Measurements from ENCODE around the gene PHTF2. TPM values are rescaled to one million over a fixed set of nuclear protein-coding genes. Genes with fewer than 3 reads are reported as not detected.

PHTF2 gene
- total and polyA plus RNA-seq, 2 donors (not counting 3 experiments of a cell fraction or from before 2014, with no cell fraction given), result 13.3 to 21.4 TPM

- Histone ChIP-seq H3K9ac (replicated peaks; ENCODE audit: extremely low read depth, insufficient read depth, low read length) (no peak overlapping the region), H3K4me3 (replicated peaks in 1 of 3; ENCODE audit: insufficient read depth in 1 of 3, low read depth in 1 of 3, low read length in 3 of 3) (no peak overlapping the region), H3K27me3 (ENCODE audit: control insufficient read depth in 2 of 2, insufficient read depth in 2 of 2, low read length in 2 of 2) (no peaks in the 10 kb centered on the region), H3K4me1 (ENCODE audit: control insufficient read depth, extremely low read depth, insufficient read depth, low read length) (no peaks in the 10 kb centered on the region), H3K4me2 (ENCODE audit: insufficient read depth, low read length) (no peak overlapping the region), H4K20me1 (replicated peaks; ENCODE audit: control insufficient read depth, extremely low read depth, insufficient read depth, low read length) (no peaks in the 10 kb centered on the region), H2AFZ (ENCODE audit: low read depth, low read length) (no peak overlapping the region), H3K36me3 (ENCODE audit: control insufficient read depth in 2 of 2, extremely low read depth in 1 of 2, insufficient read depth in 2 of 2, low read length in 2 of 2) (no peaks in the 10 kb centered on the region), H3K27ac (ENCODE audit: insufficient read depth, low read depth, low read length) (no peak overlapping the region), H3K79me2 (ENCODE audit: control insufficient read depth, insufficient read depth, low read length) (peaks cover 4% of the 10 kb centered on the region), H3K9me1 (replicated peaks; ENCODE audit: control insufficient read depth, extremely low read depth, insufficient read depth, low read length) (no peaks in the 10 kb centered on the region), H3K9me3 (replicated peaks; ENCODE audit: control insufficient read depth, insufficient read depth, low read length) (no peaks in the 10 kb centered on the region)
- ChIA-PET POLR2A (no interaction called here), CTCF (interaction anchor here (2.1 kb wide), 1 partner anchor 273 kb away, joined by 4 read pairs; no protein-coding TSS in a partner anchor)
- intact Hi-C loops (cut with micrococcal nuclease), result no loop called here
- DNase-seq (ENCODE audit: low read depth, low spot score) (no peak), FAIRE-seq (no peak)
- TF ChIP-seq POLR2AphosphoS5 (IDR thresholded peaks at IDR 0.05; ENCODE audit: insufficient read depth, low read depth, low read length), result no peak
- no peak for TF ChIP-seq GATA2 (IDR thresholded peaks at IDR 0.05; ENCODE audit: insufficient read depth, insufficient read length, low read depth, low read length)
- TF ChIP-seq MAX (IDR thresholded peaks at IDR 0.05; ENCODE audit: insufficient read depth, insufficient read length), result no peak
- TF ChIP-seq JUN (IDR thresholded peaks at IDR 0.05; ENCODE audit: borderline replicate concordance, insufficient read depth, insufficient read length, low read depth), result no peak
- no peak for TF ChIP-seq EZH2 (IDR thresholded peaks at IDR 0.05; ENCODE audit: borderline replicate concordance, low read depth, low read length, severe bottlenecking)
- no peak for TF ChIP-seq MYC (IDR thresholded peaks at IDR 0.05; ENCODE audit: low read depth, low read length)
- TF ChIP-seq FOS (IDR thresholded peaks at IDR 0.05; ENCODE audit: borderline replicate concordance, insufficient read depth, low read length), result no peak
- no peak for TF ChIP-seq POLR2A (IDR thresholded peaks at IDR 0.05; ENCODE audit: low read depth, low read length)
- no peak for TF ChIP-seq CTCF (IDR thresholded peaks at IDR 0.05; ENCODE audit: extremely low read depth in 1 of 2, insufficient read depth in 1 of 2, low read depth in 1 of 2, low read length in 2 of 2)
- dilution Hi-C loops (cut with MboI; ENCODE audit: extremely low pct_ligation_motif_present, low sequenced_read_pairs), result no loop called here
- no TSS peak for BruUV-seq (replicated peaks)
Measured at GRCh38 chr7:77766801-77767605, 31.6 kb upstream of the PHTF2 start.
